Midbrain (tissue), 1 donor: Measurements from ENCODE around the gene NAPSA.
A peak's percentile ranks its signal among the peaks of the same experiment; 100 is the strongest.
"Not testable (repeated sequence)": the region's sequence is repeated elsewhere in the genome, so short reads cannot be mapped to it uniquely, and the experiment has no call there.

Experiments
- DNase-seq: peaks from one replicate; lab custom pipeline; 2025; lab: John Stamatoyannopoulos, UW

The NAPSA gene

GRCh38 chr19:50365434-50366306 lies at the start of gene NAPSA:
TSS of gene NAPSA (minus strand) at chr19:50365639. CDS start at chr19:50365621, 18 bp downstream.
- no peak for DNase-seq

GRCh38 chr19:50413531-50413930 lies 48.1 kb upstream of the NAPSA start:
- DNase-seq, result no peak

- DNase-seq, result no peak
These were observed 47.7 kb upstream of the NAPSA start for GRCh38 chr19:50413096-50413495.

- no peak for DNase-seq
These were observed 47.0 kb upstream of the NAPSA start for GRCh38 chr19:50412419-50412818.

GRCh38 chr19:50410109-50410508 lies 44.7 kb upstream of the NAPSA start:
- DNase-seq, result no peak

GRCh38 chr19:50409347-50409746 lies 43.9 kb upstream of the NAPSA start:
- DNase-seq, result no peak

GRCh38 chr19:50406829-50407228 lies 41.4 kb upstream of the NAPSA start:
- no peak for DNase-seq

- DNase-seq, result no peak
These were observed 40.8 kb upstream of the NAPSA start for GRCh38 chr19:50406156-50406820.

GRCh38 chr19:50402544-50403301 lies 37.3 kb upstream of the NAPSA start:
- DNase-seq, result no peak

- DNase-seq, result no peak
These were observed 36.4 kb upstream of the NAPSA start for GRCh38 chr19:50401605-50402450.

- DNase-seq, result no peak
These were observed 33.9 kb upstream of the NAPSA start for GRCh38 chr19:50399368-50399745.

GRCh38 chr19:50398675-50399367 lies 33.4 kb upstream of the NAPSA start:
- no peak for DNase-seq

- no peak for DNase-seq
These were observed 28.6 kb upstream of the NAPSA start for GRCh38 chr19:50394017-50394416.

- no peak for DNase-seq
These were observed 28.1 kb upstream of the NAPSA start for GRCh38 chr19:50393589-50393988.

GRCh38 chr19:50392759-50393158 lies 27.3 kb upstream of the NAPSA start:
- no peak for DNase-seq

- DNase-seq, result not testable (repeated sequence)
These were observed 25.5 kb upstream of the NAPSA start for GRCh38 chr19:50390952-50391351.

- not testable (repeated sequence) for DNase-seq
These were observed 24.9 kb upstream of the NAPSA start for GRCh38 chr19:50390295-50390694.

GRCh38 chr19:50387868-50388245 lies 22.4 kb upstream of the NAPSA start:
- DNase-seq, result no peak

GRCh38 chr19:50387176-50387867 lies 21.9 kb upstream of the NAPSA start:
- peak; percentile 22 for DNase-seq
